ELR (cell line): ENCODE measurements around the gene RFFL.
A peak's percentile ranks its signal among the peaks of the same experiment; 100 is the strongest.
"Not testable (repeated sequence)": the region's sequence is repeated elsewhere in the genome, so short reads cannot be mapped to it uniquely, and the experiment has no call there.

Experiments
- DNase-seq: peaks from one replicate; pipeline ENCODE4 v3.0.0-alpha.2; 2015; ENCODE audit warnings: low read depth

RFFL gene

GRCh38 chr17:35063514-35064223 is at the start of gene RFFL:
RFFL (minus strand) TSS chr17:35063707; CDS start chr17:35026553, 37,154 bp downstream.
- DNase-seq: peak; percentile 99

- not testable (repeated sequence) for DNase-seq
Measured at GRCh38 chr17:35110791-35111190, 47.3 kb upstream of the RFFL start.

GRCh38 chr17:35104844-35105450 is 41.4 kb upstream of the RFFL start:
- no peak for DNase-seq

GRCh38 chr17:35103271-35103670 is 39.8 kb upstream of the RFFL start:
- DNase-seq: no peak

- no peak for DNase-seq
Measured at GRCh38 chr17:35101725-35102124, 38.2 kb upstream of the RFFL start.

- DNase-seq: no peak
Measured at GRCh38 chr17:35101036-35101435, 37.5 kb upstream of the RFFL start.

GRCh38 chr17:35099908-35100307 is 36.4 kb upstream of the RFFL start:
- DNase-seq: no peak

- DNase-seq: no peak
Measured at GRCh38 chr17:35097776-35098175, 34.3 kb upstream of the RFFL start.

- no peak for DNase-seq
Measured at GRCh38 chr17:35095741-35096140, 32.2 kb upstream of the RFFL start.

GRCh38 chr17:35094902-35095301 is 31.4 kb upstream of the RFFL start:
- peak; percentile 92 for DNase-seq

GRCh38 chr17:35090707-35091106 is 27.2 kb upstream of the RFFL start:
- not testable (repeated sequence) for DNase-seq

- DNase-seq: peak; percentile 87
Measured at GRCh38 chr17:35089586-35090296, 26.2 kb upstream of the RFFL start.

GRCh38 chr17:35088881-35089585 is 25.5 kb upstream of the RFFL start:
- peak; percentile 88 for DNase-seq

- DNase-seq: peak; percentile 66
Measured at GRCh38 chr17:35088356-35088880, 24.9 kb upstream of the RFFL start.

GRCh38 chr17:35087731-35088355 is 24.3 kb upstream of the RFFL start:
- peak; percentile 61 for DNase-seq

- DNase-seq: peak; percentile 33
Measured at GRCh38 chr17:35086931-35087573, 23.5 kb upstream of the RFFL start.

GRCh38 chr17:35086164-35086563 is 22.7 kb upstream of the RFFL start:
- DNase-seq: no peak

- DNase-seq: peak; percentile 95
Measured at GRCh38 chr17:35084987-35085386, 21.5 kb upstream of the RFFL start.

GRCh38 chr17:35083071-35083470 is 19.6 kb upstream of the RFFL start:
- no peak for DNase-seq

- DNase-seq: peak; percentile 90
Measured at GRCh38 chr17:35082073-35082657, 18.7 kb upstream of the RFFL start.

GRCh38 chr17:35081638-35082037 is 18.1 kb upstream of the RFFL start:
- no peak for DNase-seq
